NAMALWA (cell line): ENCODE measurements around the gene MACROD2.

Source experiments
- DNase-seq: peaks from one replicate; pipeline ENCODE4 v3.0.0-alpha.2; 2015; ENCODE audit warnings: low spot score

MACROD2 gene

DNA sequence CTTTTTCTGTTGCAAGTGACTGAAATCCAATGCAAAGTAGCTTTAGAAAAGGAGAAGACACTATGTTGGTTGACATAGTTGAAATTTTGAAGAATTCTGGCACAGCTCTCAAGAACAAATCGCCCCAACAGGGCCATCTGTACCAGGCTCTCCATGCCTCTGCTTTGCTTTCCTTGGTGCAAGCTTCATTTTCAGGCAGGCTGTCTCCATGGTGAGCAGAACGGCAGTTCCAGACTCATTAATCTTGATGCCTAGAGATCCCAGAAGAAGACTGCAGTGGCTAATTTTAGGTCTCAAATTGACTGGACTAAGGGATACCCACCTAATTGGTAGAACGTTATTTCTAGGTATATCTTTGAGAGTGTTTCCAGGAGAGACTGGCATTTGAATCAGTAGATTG lies 1292.8 kb downstream of the MACROD2 start:
- DNase-seq: no peak

DNA sequence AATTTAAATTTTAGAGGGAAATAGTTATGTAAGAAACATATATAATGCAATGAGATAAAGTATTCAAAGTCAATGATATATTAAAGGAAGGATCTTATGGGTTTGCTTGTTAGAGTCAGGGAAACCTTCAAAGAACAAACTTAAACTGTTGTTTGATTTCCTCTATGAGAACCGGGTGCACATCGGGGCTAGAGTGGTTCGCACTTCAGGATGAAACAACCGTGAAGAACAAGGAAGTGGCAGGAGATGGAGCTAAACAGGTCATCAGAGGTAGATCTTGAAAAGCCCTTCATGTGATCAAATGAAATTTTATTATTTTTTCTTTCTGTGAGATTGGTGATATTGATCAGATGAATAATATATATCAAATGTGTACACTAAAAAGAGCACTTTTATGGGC lies 1294.0 kb downstream of the MACROD2 start:
- DNase-seq: no peak

DNA sequence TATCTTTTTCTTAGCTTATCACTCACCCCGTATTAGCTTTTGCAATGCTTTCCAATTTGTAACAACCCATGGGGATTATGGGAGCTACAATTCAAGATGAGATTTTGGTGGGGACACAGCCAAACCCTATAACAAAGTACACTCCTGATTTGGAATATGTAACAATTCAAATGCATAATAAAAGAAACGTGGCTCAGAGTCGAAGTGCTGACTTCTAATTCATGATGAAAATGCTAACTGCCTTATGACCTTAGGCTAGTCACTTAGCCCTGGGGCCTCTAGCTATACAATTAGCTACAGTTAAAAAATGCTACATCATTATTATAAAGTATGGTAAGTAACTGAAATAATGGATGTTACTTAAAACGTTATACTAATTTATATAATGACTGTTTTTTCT lies 1297.1 kb downstream of the MACROD2 start:
- DNase-seq: no peak

DNA sequence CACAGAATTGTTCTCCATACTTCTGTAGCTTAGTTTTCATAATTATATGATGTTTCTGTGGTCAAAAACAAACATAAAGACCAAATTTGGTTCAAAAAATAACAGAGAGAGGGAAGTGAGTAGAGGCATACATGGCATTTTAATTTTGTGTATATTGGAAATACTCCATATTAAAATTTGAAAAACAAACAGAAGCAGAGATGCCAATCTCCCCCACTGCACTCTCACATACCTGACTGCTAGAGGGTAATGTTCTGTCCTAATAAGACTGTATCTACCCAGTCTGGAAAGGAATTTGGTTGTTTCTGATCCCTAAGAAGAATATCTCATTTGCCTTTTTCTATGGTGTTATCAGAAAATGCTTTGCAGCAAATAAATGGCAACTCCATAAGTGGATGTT lies 1301.1 kb downstream of the MACROD2 start:
- DNase-seq: no peak

DNA sequence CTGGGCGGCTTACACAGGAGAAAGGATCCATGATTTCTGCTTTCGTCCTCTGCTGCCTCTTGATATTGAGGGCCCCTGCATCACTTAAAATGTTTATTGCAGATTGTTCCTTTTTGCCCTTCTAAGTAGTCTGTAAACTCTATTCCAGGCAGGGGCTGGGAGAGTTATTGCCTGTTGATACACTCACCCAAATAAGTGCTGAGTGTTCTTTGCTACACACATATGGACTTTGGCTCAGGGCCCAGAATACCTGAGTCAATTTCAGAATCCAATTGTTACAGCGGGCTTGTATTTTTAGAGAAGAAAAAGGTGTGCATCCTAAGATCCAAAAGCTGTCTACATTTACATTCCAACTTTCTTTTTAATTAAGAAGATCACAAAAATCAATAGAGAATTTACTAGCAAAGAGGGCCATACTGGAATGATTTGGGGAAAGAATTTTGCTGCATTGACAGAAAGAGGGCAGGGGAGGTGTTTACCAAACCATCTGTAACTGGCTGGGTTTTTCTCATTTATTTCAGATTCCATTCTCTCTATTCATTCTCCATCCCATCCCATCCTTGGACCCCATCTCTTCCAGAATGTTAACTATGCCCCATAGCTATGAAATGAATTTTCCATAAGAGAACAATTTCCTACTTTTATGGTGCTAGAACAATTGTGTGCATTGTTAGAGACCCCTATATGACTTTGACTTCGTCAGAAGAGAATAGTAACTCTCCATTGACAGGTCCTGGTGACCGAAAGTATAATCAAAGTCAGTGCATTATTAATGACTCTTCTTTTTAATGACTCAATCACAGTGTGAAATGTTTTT lies 1302.0 kb downstream of the MACROD2 start:
- DNase-seq: no peak

DNA sequence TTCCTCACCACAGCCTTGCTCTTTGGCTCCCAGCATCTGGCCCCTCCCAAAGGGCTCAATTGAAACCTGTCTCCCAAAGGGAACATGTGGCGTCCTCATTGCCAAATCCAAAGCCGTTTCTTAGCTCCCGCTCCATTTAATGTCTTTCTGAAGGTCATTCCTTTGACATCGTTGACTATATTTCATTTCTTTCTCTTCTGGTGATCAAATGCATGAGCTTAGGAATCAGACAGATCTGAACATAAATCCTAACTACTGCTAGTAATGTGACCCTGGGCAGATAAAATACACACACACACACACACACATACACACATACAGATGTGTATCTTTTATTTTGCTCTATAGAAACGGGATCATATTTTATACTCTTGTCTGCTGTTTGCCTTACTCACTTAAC lies 1306.8 kb downstream of the MACROD2 start:
- DNase-seq: no peak

DNA sequence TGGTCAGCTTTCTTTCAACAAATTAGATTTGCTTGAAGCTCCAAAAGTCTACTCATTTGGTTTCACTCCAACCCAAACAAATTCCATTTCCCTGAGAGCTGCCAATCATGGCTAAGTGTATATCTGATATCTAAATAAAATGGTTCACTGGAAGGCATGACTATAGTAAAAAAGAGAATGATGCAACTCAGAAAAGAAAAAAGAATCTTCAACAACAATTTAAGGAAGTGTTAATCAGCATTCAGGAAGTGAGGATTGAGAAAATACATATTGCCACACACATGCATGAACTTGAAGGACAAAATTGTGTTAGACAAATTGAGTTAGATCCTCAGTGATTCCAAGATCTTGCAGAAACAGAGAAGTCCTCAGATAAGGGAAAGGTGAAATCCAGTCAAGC lies 1315.0 kb downstream of the MACROD2 start:
- DNase-seq: no peak

DNA sequence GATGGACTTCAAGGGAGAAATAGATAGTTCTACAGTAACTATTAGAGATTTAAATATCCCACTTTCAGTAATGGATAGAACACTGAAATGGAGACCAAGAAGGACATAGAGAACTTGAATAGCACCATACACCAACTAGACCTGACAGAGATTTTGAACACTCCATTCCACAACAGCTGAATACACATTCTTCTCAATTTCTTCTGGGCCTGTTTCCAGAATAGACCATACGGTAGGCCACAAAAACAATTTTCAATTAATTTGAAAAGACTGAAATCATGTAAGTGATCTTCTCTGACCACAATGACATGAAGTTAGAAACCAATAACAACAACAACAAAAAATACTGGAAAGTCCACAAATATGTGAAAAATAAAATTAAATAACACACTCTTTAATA lies 1321.2 kb downstream of the MACROD2 start:
- DNase-seq: no peak

DNA sequence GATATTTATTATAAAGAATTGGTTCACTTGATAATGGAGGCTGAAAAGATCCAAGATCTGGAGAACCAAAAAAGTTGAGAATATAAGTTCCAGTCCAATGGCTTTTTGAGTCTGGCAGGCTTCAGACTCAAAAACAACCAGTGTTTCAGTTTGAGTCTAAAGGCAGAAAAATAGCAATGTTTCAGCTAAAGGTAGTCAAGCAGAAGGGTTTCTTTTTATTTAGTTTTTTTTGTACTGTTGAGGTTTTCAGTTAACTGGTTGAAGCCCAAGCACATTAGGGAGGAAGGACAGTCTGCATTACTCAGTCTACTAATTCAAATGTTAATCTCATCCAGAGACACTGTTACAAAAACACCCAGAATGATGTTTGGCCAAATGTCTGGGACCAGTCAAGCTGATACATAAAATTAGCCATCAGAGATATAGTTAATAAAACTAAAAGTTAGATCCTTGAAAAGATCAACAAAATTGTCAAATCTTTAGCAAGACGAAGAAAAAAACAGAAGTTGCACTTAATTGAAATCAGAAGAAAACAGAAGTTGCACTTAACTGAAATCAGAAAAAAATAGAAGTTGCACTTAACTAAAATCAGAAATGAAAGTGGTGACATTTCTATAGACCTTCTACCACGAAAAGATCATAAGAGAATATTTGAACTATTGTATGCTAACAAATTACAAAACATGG lies 1322.4 kb downstream of the MACROD2 start:
- no peak for DNase-seq

DNA sequence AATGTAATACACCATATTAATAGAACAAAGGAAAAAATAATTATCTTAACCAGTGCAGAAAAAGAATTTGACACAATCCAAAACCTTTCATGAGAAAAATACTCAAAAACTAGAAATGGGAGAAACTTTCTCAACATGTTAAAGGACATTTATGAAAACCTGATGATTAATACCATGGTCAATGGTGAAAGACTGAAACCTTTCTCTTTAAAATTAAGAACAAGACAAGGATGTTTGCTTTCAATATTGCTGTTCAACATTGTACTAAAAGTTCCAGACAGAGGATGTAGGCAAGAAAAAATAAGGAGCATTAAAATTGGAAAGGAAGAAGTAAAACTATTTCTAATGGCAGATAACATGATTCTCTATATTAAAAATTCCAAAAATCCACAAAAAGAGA lies 1323.4 kb downstream of the MACROD2 start:
- DNase-seq: no peak

DNA sequence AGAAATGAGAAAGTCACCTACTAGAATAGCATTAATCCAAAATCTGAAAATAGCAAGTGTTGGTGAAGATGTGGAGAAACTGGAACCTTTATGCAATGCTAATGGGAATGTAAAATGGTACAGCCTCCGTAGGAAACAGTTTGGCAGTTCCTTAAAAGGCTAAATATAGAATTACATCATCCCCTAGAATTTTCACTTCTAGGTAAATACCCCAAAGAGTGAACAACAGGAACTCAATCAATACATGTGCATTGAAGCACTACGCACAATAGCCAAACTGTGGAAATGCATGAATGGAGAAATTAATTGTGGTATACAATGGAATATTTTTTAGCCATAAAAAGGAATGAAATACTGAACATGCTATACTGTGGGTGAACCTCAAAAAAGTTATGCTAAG lies 1324.1 kb downstream of the MACROD2 start:
- DNase-seq: no peak

DNA sequence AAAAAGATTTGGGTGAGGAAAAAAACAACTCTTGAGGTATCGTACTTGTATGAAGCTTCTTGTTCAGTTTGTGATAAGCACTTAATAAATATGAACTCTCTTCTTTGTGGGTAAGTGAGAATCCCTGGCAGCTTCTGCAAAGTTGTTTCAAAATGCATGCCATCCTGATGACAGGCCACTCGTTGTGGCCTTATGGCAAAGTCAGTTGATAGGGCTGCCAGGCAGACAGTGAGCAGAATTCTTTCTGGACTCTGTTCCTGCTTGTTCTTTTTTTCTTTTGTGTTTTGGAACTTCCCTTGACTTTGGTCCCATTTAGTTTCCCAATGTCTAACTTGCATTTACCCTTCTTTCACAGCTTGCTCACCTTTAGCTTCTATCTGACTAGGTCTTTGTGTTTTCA lies 1325.6 kb downstream of the MACROD2 start:
- no peak for DNase-seq

DNA sequence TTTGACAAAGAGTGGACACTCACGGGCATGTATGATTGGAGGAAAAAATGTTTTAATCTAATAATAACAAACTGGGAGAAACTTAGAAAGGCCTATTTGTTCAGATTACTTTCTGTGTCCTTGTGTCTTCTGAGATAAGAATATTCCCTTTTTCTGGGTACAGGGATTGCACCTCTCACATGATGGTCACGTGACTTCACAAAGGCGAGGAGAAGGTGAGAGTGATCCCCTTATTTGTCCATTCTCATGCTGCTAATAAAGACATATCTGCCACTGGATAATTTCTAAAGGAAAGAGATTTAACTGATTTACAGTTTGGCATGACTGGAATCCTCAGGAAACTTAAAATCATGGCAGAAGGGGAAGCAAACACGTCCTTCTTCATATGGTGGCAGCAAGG lies 1331.8 kb downstream of the MACROD2 start:
- DNase-seq: no peak

DNA sequence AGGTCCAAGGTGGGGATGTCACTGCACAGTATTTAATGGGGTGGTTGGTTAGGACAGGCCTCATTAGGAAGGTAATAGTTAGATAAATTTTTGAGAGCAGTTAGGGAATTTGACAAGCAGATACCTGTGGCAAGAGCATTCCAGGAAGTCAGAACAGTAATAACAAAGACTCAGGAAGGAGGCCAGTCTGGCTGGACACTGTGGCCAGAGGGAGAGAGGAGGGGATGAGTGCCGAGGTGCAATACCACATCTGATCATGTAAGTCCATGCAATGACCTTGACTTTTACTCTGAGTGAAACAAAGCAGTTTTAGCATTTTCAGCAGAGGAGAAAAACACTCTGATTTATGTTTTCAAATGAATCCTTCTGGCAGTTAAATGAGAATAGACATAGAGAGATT lies 1332.8 kb downstream of the MACROD2 start:
- no peak for DNase-seq

DNA sequence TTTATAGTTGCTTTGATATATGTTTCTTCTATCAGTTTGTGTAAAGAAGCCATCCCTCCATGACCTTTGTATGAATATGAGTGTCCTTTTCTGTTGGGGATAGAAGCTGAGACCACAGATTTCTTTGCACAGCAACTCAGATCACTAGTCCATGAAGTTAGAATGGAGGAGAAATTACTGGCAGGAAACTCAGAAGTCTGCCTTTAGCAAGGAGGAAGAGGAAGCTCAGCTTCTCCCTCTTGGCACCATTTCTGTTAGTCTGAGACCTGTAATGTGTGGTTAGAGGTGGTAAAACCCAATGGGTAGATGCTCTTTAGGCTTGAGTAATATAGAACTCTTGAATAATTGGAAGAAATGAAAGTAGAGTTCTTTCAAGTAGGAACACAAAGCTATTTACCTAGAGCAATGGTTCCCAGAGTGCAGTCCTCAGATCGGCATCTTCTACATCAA lies 1337.4 kb downstream of the MACROD2 start:
- DNase-seq: no peak

DNA sequence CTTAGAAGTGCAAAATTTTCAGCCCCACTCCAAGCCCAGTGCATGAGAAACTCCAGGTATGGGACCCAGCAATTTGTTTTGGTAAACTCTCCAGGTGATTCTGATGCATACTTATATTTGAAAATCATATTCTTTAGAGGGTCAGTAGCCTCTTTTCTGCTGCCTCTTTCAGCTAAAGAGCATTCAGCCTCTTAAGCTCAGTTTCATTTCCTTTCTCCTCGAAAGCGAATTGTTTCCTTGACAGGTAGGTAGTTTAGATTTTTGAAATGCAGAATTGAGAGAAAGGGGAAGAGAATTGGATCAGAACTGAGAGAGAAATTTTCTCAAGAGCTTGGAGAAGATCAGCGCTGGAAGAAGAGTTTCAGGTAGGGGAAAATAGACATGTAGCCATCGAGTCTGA lies 1337.9 kb downstream of the MACROD2 start:
- no peak for DNase-seq

DNA sequence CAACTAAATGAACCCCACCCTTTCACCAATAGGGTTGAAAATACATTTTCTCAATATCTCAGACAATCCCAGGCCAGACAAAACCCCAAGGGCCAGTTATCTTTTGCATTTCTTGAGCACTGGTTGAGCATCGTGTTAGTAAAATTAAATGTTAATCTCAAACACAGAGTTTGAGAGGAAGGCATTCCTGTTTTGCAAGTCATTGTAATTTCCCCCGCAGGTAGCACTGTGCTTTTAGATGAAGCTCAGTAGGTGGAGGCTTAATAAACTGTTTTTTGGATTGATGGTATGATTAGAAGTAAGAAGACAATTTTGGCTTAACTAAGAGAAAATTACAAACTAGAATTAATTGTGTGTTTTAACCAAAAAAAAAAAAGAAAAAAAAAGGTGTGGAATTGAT lies 1340.7 kb downstream of the MACROD2 start:
- no peak for DNase-seq

DNA sequence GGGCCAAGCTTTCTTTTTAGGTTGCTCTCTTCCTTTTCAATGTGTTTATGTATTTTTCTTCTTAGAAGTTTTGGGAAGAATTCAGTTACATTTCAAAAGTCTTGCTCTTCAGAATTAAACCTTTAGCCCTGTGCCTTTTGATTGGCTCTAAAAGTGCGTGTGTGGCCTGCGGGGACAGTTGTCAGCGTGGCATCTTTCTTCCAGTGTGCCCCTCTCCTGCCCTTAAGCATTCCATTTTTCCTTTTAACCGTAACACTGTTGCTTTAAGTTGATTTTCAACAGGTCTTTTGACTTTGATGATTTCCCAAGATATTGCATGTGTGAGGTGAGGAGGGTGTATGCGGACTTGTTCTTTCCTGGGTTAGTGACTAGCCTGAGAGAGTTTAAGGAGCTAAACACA lies 1341.2 kb downstream of the MACROD2 start:
- DNase-seq: no peak

DNA sequence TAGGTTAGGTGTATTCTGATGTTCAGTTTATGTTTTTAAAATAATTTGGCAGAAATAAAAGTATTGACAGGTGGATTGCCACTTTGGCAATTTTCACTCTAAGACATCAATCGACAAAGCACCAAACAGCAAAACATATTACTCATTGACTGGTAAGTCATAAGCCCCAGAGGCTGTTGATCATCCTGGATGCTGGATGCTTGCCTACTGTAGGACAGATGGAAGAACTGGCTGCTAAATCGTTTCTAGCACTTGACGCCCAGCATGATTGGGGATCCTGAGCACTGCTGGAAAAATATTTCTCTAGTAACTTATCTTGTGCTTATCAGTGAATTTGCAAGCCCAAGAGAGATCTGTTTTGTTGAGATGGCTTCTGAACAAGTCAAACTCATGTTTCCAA lies 1343.9 kb downstream of the MACROD2 start:
- no peak for DNase-seq

DNA sequence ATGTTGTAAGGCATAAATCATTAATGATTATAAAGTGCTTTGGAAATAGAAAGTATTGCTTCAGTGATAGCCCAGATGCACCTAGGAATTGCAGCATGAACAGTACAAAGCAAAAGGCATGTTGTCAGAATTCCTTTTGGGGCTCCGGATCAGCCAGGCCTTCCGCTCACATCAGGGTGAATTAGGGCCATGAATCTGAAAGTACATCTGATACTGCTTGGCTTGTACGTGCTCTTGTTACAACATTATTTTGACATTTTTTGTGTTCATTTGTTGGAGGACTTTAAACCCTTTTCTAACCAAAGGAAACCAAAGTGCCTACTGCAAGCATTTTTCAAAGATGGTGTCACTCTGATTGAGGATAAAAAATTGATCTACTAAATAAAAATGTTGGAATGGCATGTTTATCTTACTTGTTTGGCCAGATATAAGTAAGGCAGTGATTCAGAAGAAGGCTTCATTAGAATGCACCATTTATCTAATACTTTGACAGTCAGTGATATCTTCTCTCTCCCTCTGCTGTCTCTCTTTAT lies 1347.7 kb downstream of the MACROD2 start:
- no peak for DNase-seq

DNA sequence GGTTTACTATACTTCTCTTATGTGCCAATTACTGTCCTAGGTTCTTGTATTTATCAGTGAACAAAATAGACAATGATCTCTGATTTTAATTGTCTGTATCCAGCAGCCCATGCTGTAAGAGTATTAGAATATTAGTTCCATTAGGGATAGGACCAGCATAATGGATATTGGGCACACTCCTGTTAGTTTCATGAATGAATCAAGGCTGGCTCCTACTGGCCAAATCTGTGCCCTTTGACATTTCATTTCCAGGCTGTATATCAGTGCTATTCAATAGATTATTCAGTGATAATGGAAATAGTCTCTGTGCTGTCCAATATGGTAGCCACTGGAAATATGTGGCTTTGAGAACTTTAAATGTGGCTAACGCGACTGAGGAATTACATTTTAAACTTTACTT lies 1350.0 kb downstream of the MACROD2 start:
- DNase-seq: no peak

DNA sequence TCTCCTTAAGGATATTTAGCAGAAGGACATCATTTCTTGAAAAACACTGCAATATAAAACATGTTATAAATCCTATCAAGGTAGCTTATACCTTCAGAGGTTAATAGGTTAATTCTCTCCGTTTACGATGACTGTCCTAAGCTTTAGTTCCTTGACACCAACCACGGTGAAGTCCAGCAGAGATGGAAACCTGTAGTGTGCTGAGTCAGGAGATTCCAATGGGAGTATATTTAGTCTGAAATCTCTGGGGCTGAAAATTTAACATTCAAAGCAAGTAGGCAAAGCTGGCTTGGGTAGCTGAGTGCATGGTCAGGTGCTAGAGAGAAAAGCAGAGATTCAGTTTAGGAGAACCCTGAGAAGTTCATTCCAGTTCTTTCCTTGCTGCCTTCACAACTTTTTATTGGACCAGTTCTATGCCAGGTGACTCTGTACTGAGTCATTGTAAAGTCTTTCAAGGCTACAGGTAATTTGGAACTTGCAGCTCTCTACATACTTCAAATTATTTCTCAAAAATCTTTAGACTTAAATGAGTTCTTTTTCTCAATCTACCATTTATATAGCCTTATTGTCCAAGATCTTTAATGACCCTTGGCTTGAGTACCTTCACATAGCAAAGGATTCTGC lies 1351.5 kb downstream of the MACROD2 start:
- DNase-seq: no peak

DNA sequence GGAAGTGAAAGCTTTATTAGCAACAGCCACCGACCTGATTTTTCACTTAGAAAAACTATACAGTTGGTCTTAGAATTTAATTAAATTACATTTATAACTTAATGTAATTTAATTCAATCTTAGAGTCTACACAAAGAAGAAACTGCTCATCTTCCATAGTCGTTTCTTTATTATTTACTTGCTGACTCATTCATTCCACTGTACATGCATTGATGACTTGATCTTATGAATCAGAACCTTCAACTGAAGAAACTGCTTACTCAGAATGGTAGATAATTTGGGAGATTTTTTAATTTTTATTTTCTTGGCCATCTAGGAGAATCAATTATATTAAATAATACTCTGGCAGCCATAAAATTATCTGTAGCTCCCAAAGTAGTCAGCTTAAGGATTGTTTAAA lies 1363.7 kb downstream of the MACROD2 start:
- DNase-seq: no peak
